Measurements from ENCODE around the gene ZNF598. TPM values are rescaled to one million over a fixed set of nuclear protein-coding genes. Genes with fewer than 3 reads are reported as not detected.
A peak's percentile ranks its signal among the peaks of the same experiment; 100 is the strongest.

ZNF598 gene
- total RNA-seq, 1 experiment from 2014 or later, result 50.4 TPM

DNA sequence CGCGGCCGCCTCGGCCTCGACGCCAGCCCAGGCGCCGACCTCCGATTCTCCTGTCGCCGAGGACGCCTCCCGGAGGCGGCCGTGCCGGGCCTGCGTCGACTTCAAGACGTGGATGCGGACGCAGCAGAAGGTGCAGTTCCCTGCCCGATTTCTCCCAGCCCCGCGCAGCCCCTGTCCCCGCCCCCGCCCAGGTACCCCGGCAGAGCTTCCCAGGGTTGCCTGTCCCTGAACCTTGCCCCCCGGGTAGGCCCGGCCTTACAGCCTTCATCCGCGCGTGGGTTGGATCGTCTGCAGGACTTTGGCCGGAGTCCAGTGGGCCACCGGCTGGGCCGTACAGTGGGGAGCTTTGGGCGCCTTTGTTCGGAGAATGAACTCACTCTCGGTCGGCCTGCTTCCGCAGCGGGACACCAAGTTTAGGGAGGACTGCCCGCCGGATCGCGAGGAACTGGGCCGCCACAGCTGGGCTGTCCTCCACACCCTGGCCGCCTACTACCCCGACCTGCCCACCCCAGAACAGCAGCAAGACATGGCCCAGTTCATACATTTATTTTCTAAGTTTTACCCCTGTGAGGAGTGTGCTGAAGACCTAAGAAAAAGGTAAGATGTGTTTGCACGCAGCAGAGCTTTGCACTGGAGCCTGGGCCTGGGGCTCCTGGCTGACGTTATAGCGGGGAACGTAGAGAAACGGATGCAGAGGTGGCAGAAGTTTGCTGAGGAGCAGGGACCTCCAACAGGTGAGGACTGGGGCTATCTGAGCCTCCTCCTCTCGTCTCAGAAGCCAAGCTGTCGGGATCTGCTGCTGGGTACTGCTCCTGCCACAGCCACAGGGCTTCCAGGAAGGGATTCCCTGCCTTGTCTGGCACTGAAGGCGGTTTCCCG lies 25.0 kb downstream of the ZNF598 start:
- TSS peak; percentile 37 for BruUV-seq (replicated peaks)
- Mint-ChIP-seq H3K27me3 (ENCODE audit: insufficient read depth, unreplicated experiment) (no peaks in the 10 kb centered on the region), H3K27ac (ENCODE audit: unreplicated experiment) (peak overlapping the region; percentile 76), H3K4me1 (ENCODE audit: low read depth, unreplicated experiment) (peaks cover 14% of the 10 kb centered on the region), H3K9me3 (ENCODE audit: unreplicated experiment) (no peaks in the 10 kb centered on the region), H3K4me3 (ENCODE audit: unreplicated experiment) (peak overlapping the region; percentile 83), H3K36me3 (ENCODE audit: insufficient read depth, unreplicated experiment) (peaks cover 38% of the 10 kb centered on the region)
- Histone ChIP-seq H3K36me3 (ENCODE audit: control insufficient read depth, insufficient read depth, low read length) (peaks cover 5% of the 10 kb centered on the region; the same call in 1 of the 2 replicates), H3K9me3 (no peaks in the 10 kb centered on the region), H3K27me3 (replicated peaks; ENCODE audit: control insufficient read depth, insufficient read depth, low read length) (no peaks in the 10 kb centered on the region), H3K4me1 (peaks cover 19% of the 10 kb centered on the region), H3K4me3 (ENCODE audit: low read depth, low read length) (peak overlapping the region; percentile 74)
- TF ChIP-seq, protein P1, sequence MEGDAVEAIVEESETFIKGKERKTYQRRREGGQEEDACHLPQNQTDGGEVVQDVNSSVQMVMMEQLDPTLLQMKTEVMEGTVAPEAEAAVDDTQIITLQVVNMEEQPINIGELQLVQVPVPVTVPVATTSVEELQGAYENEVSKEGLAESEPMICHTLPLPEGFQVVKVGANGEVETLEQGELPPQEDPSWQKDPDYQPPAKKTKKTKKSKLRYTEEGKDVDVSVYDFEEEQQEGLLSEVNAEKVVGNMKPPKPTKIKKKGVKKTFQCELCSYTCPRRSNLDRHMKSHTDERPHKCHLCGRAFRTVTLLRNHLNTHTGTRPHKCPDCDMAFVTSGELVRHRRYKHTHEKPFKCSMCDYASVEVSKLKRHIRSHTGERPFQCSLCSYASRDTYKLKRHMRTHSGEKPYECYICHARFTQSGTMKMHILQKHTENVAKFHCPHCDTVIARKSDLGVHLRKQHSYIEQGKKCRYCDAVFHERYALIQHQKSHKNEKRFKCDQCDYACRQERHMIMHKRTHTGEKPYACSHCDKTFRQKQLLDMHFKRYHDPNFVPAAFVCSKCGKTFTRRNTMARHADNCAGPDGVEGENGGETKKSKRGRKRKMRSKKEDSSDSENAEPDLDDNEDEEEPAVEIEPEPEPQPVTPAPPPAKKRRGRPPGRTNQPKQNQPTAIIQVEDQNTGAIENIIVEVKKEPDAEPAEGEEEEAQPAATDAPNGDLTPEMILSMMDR (IDR thresholded peaks at IDR 0.05; ENCODE audit: insufficient read depth in 1 of 2, low read depth in 1 of 2, low read length in 1 of 2, severe bottlenecking in 1 of 2, unreplicated experiment in 1 of 2), result no peak
- DNase-seq, result peak; percentile 61 to 78
- intact Hi-C loops (cut with micrococcal nuclease; ENCODE audit: unreplicated experiment), result no loop called here
- POLR2A ChIA-PET, result interaction anchor here (0.7 to 1.7 kb wide), 3 partner anchors 13 to 171 kb away, joined by 5 to 13 read pairs (median 12); partner anchors contain the start of genes RPS2, TBL3 and TRAF7
- CTCF ChIA-PET, result interaction anchor here (0.9 to 1.5 kb wide), 2 partner anchors 13 to 44 kb away, joined by 3 read pairs; partner anchors contain the start of gene TBL3

DNA sequence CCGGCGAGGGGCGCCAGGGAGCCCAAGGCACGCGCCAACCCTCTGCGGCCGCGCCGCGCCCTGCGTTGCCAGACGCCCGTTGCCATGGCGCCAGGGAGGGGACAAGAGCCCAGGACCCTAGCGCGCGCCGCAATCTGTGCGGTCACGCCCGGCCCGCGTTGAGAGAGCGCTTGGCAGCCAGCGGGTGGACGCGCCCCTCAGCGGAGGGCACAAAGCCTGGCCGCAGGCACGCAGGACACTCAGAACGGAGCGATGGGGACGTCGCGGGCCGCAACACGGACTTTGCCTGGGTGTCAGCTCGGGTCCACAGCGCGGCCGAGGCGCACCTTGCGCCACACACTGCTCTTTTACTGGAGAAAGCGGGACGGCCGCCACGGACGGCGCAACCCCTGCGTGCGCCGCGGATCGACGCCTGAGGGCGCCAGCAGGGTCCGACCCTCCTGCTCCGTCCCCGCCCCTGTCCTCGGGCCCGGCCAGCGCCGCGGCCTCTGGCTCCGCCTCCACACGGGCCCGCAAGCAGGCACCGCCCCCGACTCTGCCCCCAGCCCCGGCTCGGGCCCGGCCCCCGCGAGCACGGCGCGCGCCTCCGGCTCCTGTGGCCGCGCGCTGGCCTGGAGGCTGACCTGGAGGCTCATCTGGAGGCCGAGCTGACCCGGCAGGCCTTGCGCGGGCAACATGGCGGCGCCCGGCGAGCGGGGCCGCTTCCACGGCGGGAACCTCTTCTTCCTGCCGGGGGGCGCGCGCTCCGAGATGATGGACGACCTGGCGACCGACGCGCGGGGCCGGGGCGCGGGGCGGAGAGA lies 25.9 kb downstream of the ZNF598 start, which contains the start of gene GFER:
GFER (plus strand) TSS at position 650 of the 803 bp plus-strand sequence; CDS start at position 676, 26 bp downstream.
- peaks cover 5% of the 10 kb centered on the region; the same call in 1 of the 2 replicates for H3K36me3 ChIP-seq (ENCODE audit: control insufficient read depth, insufficient read depth, low read length)
- H3K9me3 Mint-ChIP-seq (ENCODE audit: unreplicated experiment), result no peaks in the 10 kb centered on the region
- intact Hi-C loops (cut with micrococcal nuclease; ENCODE audit: unreplicated experiment), result no loop called here
- H3K4me1 Mint-ChIP-seq (ENCODE audit: low read depth, unreplicated experiment), result peaks cover 12% of the 10 kb centered on the region
- no peaks in the 10 kb centered on the region for H3K27me3 ChIP-seq (replicated peaks; ENCODE audit: control insufficient read depth, insufficient read depth, low read length)
- peaks cover 15% of the 10 kb centered on the region for H3K4me1 ChIP-seq
- H3K27me3 Mint-ChIP-seq (ENCODE audit: insufficient read depth, unreplicated experiment), result no peaks in the 10 kb centered on the region
- TF ChIP-seq, protein P1 (IDR thresholded peaks at IDR 0.05; ENCODE audit: insufficient read depth in 1 of 2, low read depth in 1 of 2, low read length in 1 of 2, severe bottlenecking in 1 of 2, unreplicated experiment in 1 of 2), result peak in 1 of 2 experiments; percentile 33
- peaks cover 38% of the 10 kb centered on the region for H3K36me3 Mint-ChIP-seq (ENCODE audit: insufficient read depth, unreplicated experiment)
- no TSS peak for BruUV-seq (replicated peaks)
- H3K27ac Mint-ChIP-seq (ENCODE audit: unreplicated experiment), result peak within 1 kb of the TSS; percentile 76
- no peaks in the 10 kb centered on the region for H3K9me3 ChIP-seq
- H3K4me3 Mint-ChIP-seq (ENCODE audit: unreplicated experiment), result peak within 1 kb of the TSS; percentile 83
- ChIA-PET POLR2A (interaction anchor here (1.0 to 1.7 kb wide), 2 partner anchors 12 to 19 kb away, joined by 12 to 13 read pairs; partner anchors contain the start of genes RPS2 and TBL3), CTCF (interaction anchor here (0.9 to 1.5 kb wide), 2 partner anchors 12 to 43 kb away, joined by 3 read pairs; partner anchors contain the start of gene TBL3)
- peak within 1 kb of the TSS; percentile 74 for H3K4me3 ChIP-seq (ENCODE audit: low read depth, low read length)
- DNase-seq, result peak; percentile 91 to 96
